ENCODE data around the gene SERTAD3. TPM values are rescaled to one million over a fixed set of nuclear protein-coding genes. Genes with fewer than 3 reads are reported as not detected.
A peak's percentile ranks its signal among the peaks of the same experiment; 100 is the strongest.

SERTAD3 gene
- total RNA-seq, 1 donor from 2014 or later = 15.3 TPM

GRCh38 chr19:40403262-40403984, 40.7 kb downstream of the SERTAD3 start:
- no peaks in the 10 kb centered on the region for H3K79me2 ChIP-seq (ENCODE audit: low read depth)
- H3K4me2 ChIP-seq = peak overlapping the region; percentile 79
- Mint-ChIP-seq H3K4me3 (peak overlapping the region; percentile 90), H3K4me1 (peaks cover 21% of the 10 kb centered on the region), H3K27ac (peak overlapping the region; percentile 70), H3K9me3 (no peaks in the 10 kb centered on the region), H3K36me3 (no peaks in the 10 kb centered on the region), H3K27me3 (ENCODE audit: insufficient read depth, low read depth) (peaks cover 16% of the 10 kb centered on the region)
- H2AFZ ChIP-seq (replicated peaks) = peak overlapping the region; percentile 86
- no peaks in the 10 kb centered on the region for H3K36me3 ChIP-seq
- no peaks in the 10 kb centered on the region for H3K9me3 ChIP-seq (ENCODE audit: low read depth)
- H3F3A ChIP-seq (ENCODE audit: low read depth) = peaks cover 26% of the 10 kb centered on the region
- no peak overlapping the region for H3K27ac ChIP-seq
- H3K27me3 ChIP-seq = peaks cover 12% of the 10 kb centered on the region
- DNase-seq (ENCODE audit: low spot score) = peak; percentile 97
- no peaks in the 10 kb centered on the region for H4K20me1 ChIP-seq (ENCODE audit: low read depth)
- H3K4me1 ChIP-seq = peaks cover 7% of the 10 kb centered on the region
- H3K9ac ChIP-seq = no peak overlapping the region
- H3K4me3 ChIP-seq = peak overlapping the region; percentile 57
- TF ChIP-seq EZH2 (IDR thresholded peaks at IDR 0.05) = no peak
- TF ChIP-seq CTCF (IDR thresholded peaks at IDR 0.05) = no peak

GRCh38 chr19:40400559-40400958, 43.6 kb downstream of the SERTAD3 start:
- DNase-seq (ENCODE audit: low spot score) = no peak
- H3K9me3 Mint-ChIP-seq = no peaks in the 10 kb centered on the region
- H3K4me3 Mint-ChIP-seq = no peak overlapping the region

GRCh38 chr19:40398417-40399131, 45.6 kb downstream of the SERTAD3 start:
- no peaks in the 10 kb centered on the region for H3K36me3 Mint-ChIP-seq
- H2AFZ ChIP-seq (replicated peaks) = no peak overlapping the region
- peaks cover 20% of the 10 kb centered on the region for H3K27me3 Mint-ChIP-seq (ENCODE audit: insufficient read depth, low read depth)
- no peak overlapping the region for H3K9ac ChIP-seq
- no peaks in the 10 kb centered on the region for H3K9me3 ChIP-seq (ENCODE audit: low read depth)
- DNase-seq (ENCODE audit: low spot score) = peak; percentile 84
- peak overlapping the region; percentile 46 for H3K4me2 ChIP-seq
- H3K4me3 Mint-ChIP-seq = peak overlapping the region; percentile 0
- TF ChIP-seq CTCF (IDR thresholded peaks at IDR 0.05) = no peak
- no peak for TF ChIP-seq EZH2 (IDR thresholded peaks at IDR 0.05)
- TF ChIP-seq EZH2phosphoT487 (IDR thresholded peaks at IDR 0.05) = no peak
- peaks cover 21% of the 10 kb centered on the region for H3K27me3 ChIP-seq
- H3K79me2 ChIP-seq (ENCODE audit: low read depth) = no peaks in the 10 kb centered on the region
- H4K20me1 ChIP-seq (ENCODE audit: low read depth) = no peaks in the 10 kb centered on the region
- H3K4me1 Mint-ChIP-seq = peaks cover 13% of the 10 kb centered on the region
- H3F3A ChIP-seq (ENCODE audit: low read depth) = peaks cover 12% of the 10 kb centered on the region
- H3K4me3 ChIP-seq = no peak overlapping the region
- H3K36me3 ChIP-seq = no peaks in the 10 kb centered on the region
- H3K27ac ChIP-seq = no peak overlapping the region
- H3K9me3 Mint-ChIP-seq = no peaks in the 10 kb centered on the region
- peaks cover 3% of the 10 kb centered on the region for H3K4me1 ChIP-seq
- no peak overlapping the region for H3K27ac Mint-ChIP-seq

More at GRCh38 chr19:40400559-40400958, 43.6 kb downstream of the SERTAD3 start:
- Histone ChIP-seq H3K9me3 (ENCODE audit: low read depth) (no peaks in the 10 kb centered on the region), H3K9ac (no peak overlapping the region), H3K27me3 (peaks cover 21% of the 10 kb centered on the region), H3K4me2 (no peak overlapping the region), H3K36me3 (no peaks in the 10 kb centered on the region), H3K79me2 (ENCODE audit: low read depth) (no peaks in the 10 kb centered on the region), H3F3A (ENCODE audit: low read depth) (peaks cover 26% of the 10 kb centered on the region), H4K20me1 (ENCODE audit: low read depth) (no peaks in the 10 kb centered on the region), H3K4me1 (peaks cover 7% of the 10 kb centered on the region), H3K27ac (no peak overlapping the region), H3K4me3 (no peak overlapping the region), H2AFZ (replicated peaks) (no peak overlapping the region)
- Mint-ChIP-seq H3K36me3 (no peaks in the 10 kb centered on the region), H3K27me3 (ENCODE audit: insufficient read depth, low read depth) (peaks cover 21% of the 10 kb centered on the region), H3K27ac (no peak overlapping the region), H3K4me1 (peaks cover 21% of the 10 kb centered on the region)
- no peak for TF ChIP-seq EZH2 (IDR thresholded peaks at IDR 0.05)

- no peak for DNase-seq (ENCODE audit: low spot score)
- Mint-ChIP-seq H3K27ac (no peak overlapping the region), H3K36me3 (no peaks in the 10 kb centered on the region), H3K9me3 (no peaks in the 10 kb centered on the region), H3K27me3 (ENCODE audit: insufficient read depth, low read depth) (peaks cover 20% of the 10 kb centered on the region), H3K4me3 (no peak overlapping the region), H3K4me1 (peaks cover 12% of the 10 kb centered on the region)
- peaks cover 21% of the 10 kb centered on the region for H3K27me3 ChIP-seq
- no peaks in the 10 kb centered on the region for H3K79me2 ChIP-seq (ENCODE audit: low read depth)
- no peak overlapping the region for H3K4me3 ChIP-seq
- no peaks in the 10 kb centered on the region for H3K4me1 ChIP-seq
- no peaks in the 10 kb centered on the region for H4K20me1 ChIP-seq (ENCODE audit: low read depth)
- H2AFZ ChIP-seq (replicated peaks) = no peak overlapping the region
- no peak overlapping the region for H3K9ac ChIP-seq
- peaks cover 8% of the 10 kb centered on the region for H3F3A ChIP-seq (ENCODE audit: low read depth)
- no peak overlapping the region for H3K4me2 ChIP-seq
- no peaks in the 10 kb centered on the region for H3K36me3 ChIP-seq
- TF ChIP-seq CTCF (IDR thresholded peaks at IDR 0.05) = no peak
- no peaks in the 10 kb centered on the region for H3K9me3 ChIP-seq (ENCODE audit: low read depth)
- H3K27ac ChIP-seq = no peak overlapping the region
Observed at GRCh38 chr19:40397568-40397906, 46.6 kb downstream of the SERTAD3 start.
